Right lobe of liver (tissue), 6 donors: ENCODE measurements around the gene MYO3B. TPM values are rescaled to one million over a fixed set of nuclear protein-coding genes. Genes with fewer than 3 reads are reported as not detected.
A peak's percentile ranks its signal among the peaks of the same experiment; 100 is the strongest.

Experiments used
- ATAC-seq, 4 donors: fragments of 200-7000 bp; cut with Tn5 transposase; one replicate each; pipeline ENCODE4 v1.9.1; 2020; ENCODE audit warnings: mild to moderate bottlenecking in 4 of 4, moderate library complexity in 4 of 4
- DNase-seq, 3 donors: peaks; one replicate each; pipeline ENCODE4 v3.0.0-alpha.2; 2020
- H3K27ac ChIP-seq, 3 donors: fragments of 200-600 bp; one replicate each; pipeline ENCODE4 v1.8.0; 2022
- H3K27me3 ChIP-seq, 2 donors: fragments of 200-600 bp; one replicate each; pipeline ENCODE4 v1.8.0; 2022
- H3K36me3 ChIP-seq, 4 donors: fragments of 200-600 bp; sonication (generic) in 1 of 4; one replicate each; pipeline versions ENCODE4 v1.5.1 to v1.8.0; 2017 to 2022; ENCODE audit warnings: control low read depth in 1 of 4
- H3K4me1 ChIP-seq, 4 donors: fragments of 200-600 bp; sonication (generic) in 1 of 4; one replicate each; pipeline versions ENCODE4 v1.5.1 to v1.8.0; 2017 to 2022; ENCODE audit warnings: control low read depth in 1 of 4
- H3K4me3 ChIP-seq, 3 donors: fragments of 200-600 bp; one replicate each; pipeline ENCODE4 v1.8.0; 2022
- H3K9me3 ChIP-seq, 4 donors: fragments of 200-600 bp; sonication (generic) in 1 of 4; one replicate each; pipeline versions ENCODE4 v1.5.1 to v1.8.0; 2017 to 2022; ENCODE audit warnings: control low read depth in 1 of 4
- CTCF ChIP-seq, 4 donors: fragments of 200-600 bp in 3 of 4; fragments of 450-650 bp in 1 of 4; IDR thresholded peaks; one replicate each; pipeline versions ENCODE4 v1.5.1 to v1.8.0; 2016 to 2022; ENCODE audit warnings: antibody characterized with exemption in 4 of 4, mild to moderate bottlenecking in 2 of 4
- POLR2A ChIP-seq: fragments of 450-650 bp; IDR thresholded peaks from one replicate; pipeline ENCODE4 v1.6.1; 2017; ENCODE audit warnings: antibody characterized with exemption, mild to moderate bottlenecking
- WGBS: methylation state at CpG from one replicate; pipeline ENCODE4 v1.1.6; 2018; ENCODE audit warnings: low coverage, low lambda C conversion rate; ENCODE audit not compliant: insufficient coverage; ENCODE audit errors: missing lambda C conversion rate; 5-methylcytosine and 5-hydroxymethylcytosine counted together
- intact Hi-C, 2 donors: fragments of 100-400 bp; cut with DNase I; formaldehyde crosslinking; loops; one replicate each; pipeline versions ENCODE4 v1.11.2 to v1.14.1; 2022
- total RNA-seq, 6 experiments: library from RNA; depleted of rRNA in 2 of 6; stranded (reverse); fragments of >200 nt in 2 of 6; fragmentation: NEBNext Ultra II Directional in 3 of 6; extraction: Animal tissue kit (Norgen Biotek cat#: 25700) in 3 of 6; gene quantifications; one replicate each; pipeline versions ENCODE4 v1.1.0 to v1.2.4, GENCODE V29; 2016 to 2023
- donor health status: DM: no; HTN: yes; CAD: no.
- donor health status: DM: no; HTN: no; CAD: no.
- donor health status: DM: no; HTN: no; CAD: no.
- donor health status: DM: no; HTN: yes; CAD: no.
- donor health status: DM: no; HTN: yes; CAD: no.

MYO3B gene
- total RNA-seq, 6 experiments from 2014 or later, result 0.18 to 0.25 TPM; not detected in 4

GRCh38 chr2:170554278-170554955 lies 376.5 kb downstream of the MYO3B start:
- TF ChIP-seq CTCF (IDR thresholded peaks at IDR 0.05) (no peak), POLR2A (no peak)
- Histone ChIP-seq H3K4me1 (peaks cover 0 to 5% (median 0%) of the 10 kb centered on the region in 4 donors), H3K9me3 (no peaks in the 10 kb centered on the region), H3K27ac (peak overlapping the region in 1 of 3 donors; percentile 19), H3K36me3 (no peaks in the 10 kb centered on the region), H3K27me3 (no peaks in the 10 kb centered on the region), H3K4me3 (no peak overlapping the region)
- 46% methylated on average over 7 of the region's 7 CpGs for WGBS
- ATAC-seq (peak; percentile 84 to 98 (median 94)), DNase-seq (peak; percentile 75 to 80 (median 78))
- intact Hi-C loops, result no loop called here

GRCh38 chr2:170562928-170563327 lies 385.0 kb downstream of the MYO3B start:
- no peak overlapping the region for H3K4me3 ChIP-seq
- ATAC-seq, result no peak
- TF ChIP-seq POLR2A (no peak), CTCF (IDR thresholded peaks at IDR 0.05) (no peak)
- H3K36me3 ChIP-seq, result no peaks in the 10 kb centered on the region
- intact Hi-C loops, result no loop called here
- H3K9me3 ChIP-seq, result no peaks in the 10 kb centered on the region
- H3K4me1 ChIP-seq, result no peaks in the 10 kb centered on the region
- DNase-seq, result no peak
- no peaks in the 10 kb centered on the region for H3K27me3 ChIP-seq
- no peak overlapping the region for H3K27ac ChIP-seq

- TF ChIP-seq CTCF (IDR thresholded peaks at IDR 0.05) (no peak), POLR2A (no peak)
- Histone ChIP-seq H3K36me3 (no peaks in the 10 kb centered on the region), H3K27ac (no peak overlapping the region), H3K4me1 (no peaks in the 10 kb centered on the region), H3K4me3 (no peak overlapping the region), H3K27me3 (no peaks in the 10 kb centered on the region), H3K9me3 (no peaks in the 10 kb centered on the region)
- DNase-seq, result no peak
- no peak for ATAC-seq
- intact Hi-C loops, result no loop called here
Measured at GRCh38 chr2:170563401-170563800, 385.5 kb downstream of the MYO3B start.

- Histone ChIP-seq H3K27ac (no peak overlapping the region), H3K36me3 (no peaks in the 10 kb centered on the region), H3K27me3 (no peaks in the 10 kb centered on the region), H3K9me3 (no peaks in the 10 kb centered on the region), H3K4me1 (no peaks in the 10 kb centered on the region), H3K4me3 (no peak overlapping the region)
- 56% methylated on average over 1 of the region's 1 CpG for WGBS
- intact Hi-C loops, result no loop called here
- no peak for DNase-seq
- TF ChIP-seq POLR2A, result no peak
- ATAC-seq, result no peak
Measured at GRCh38 chr2:170566138-170566537, 388.2 kb downstream of the MYO3B start.

- 25% methylated on average over 2 of the region's 2 CpGs for WGBS
- no peak overlapping the region for H3K4me3 ChIP-seq
- H3K27ac ChIP-seq, result no peak overlapping the region
- H3K36me3 ChIP-seq, result no peaks in the 10 kb centered on the region
- TF ChIP-seq CTCF (IDR thresholded peaks at IDR 0.05), result no peak
- no peak for TF ChIP-seq POLR2A
- ATAC-seq (peak; percentile 69 to 90 (median 80)), DNase-seq (no peak)
- no peaks in the 10 kb centered on the region for H3K4me1 ChIP-seq
- H3K9me3 ChIP-seq, result no peaks in the 10 kb centered on the region
- no peaks in the 10 kb centered on the region for H3K27me3 ChIP-seq
- intact Hi-C loops, result no loop called here
Measured at GRCh38 chr2:170567429-170567828, 389.5 kb downstream of the MYO3B start.
